Adrenal gland (tissue), 12 donors: ENCODE data around the gene FYN. TPM values are rescaled to one million over a fixed set of nuclear protein-coding genes. Genes with fewer than 3 reads are reported as not detected.

Source experiments
- DNase-seq, 7 donors: peaks; one replicate each; pipeline ENCODE4 v3.0.0-alpha.2; 2019 to 2020
- H3K27ac ChIP-seq, 5 donors: fragments of 200-600 bp; sonication (generic) in 4 of 5; 1 replicate in 3 of 5; 2 replicates in 2 of 5; pipeline versions ENCODE4 v1.5.1 to v1.8.0; 2016 to 2020; ENCODE audit warnings: mild to moderate bottlenecking in 1 of 5
- H3K27me3 ChIP-seq: fragments of 200-600 bp; 2 replicates; pipeline ENCODE4 v1.8.0; 2021
- H3K36me3 ChIP-seq, 2 donors: fragments of 200-600 bp; replicated peaks in 1 of 2; 1 replicate in 1 of 2; 2 replicates in 1 of 2; pipeline versions ENCODE4 v1.5.1 to v1.8.0; 2018 to 2022
- H3K4me1 ChIP-seq, 2 donors: fragments of 200-600 bp; replicated peaks in 1 of 2; 1 replicate in 1 of 2; 2 replicates in 1 of 2; pipeline versions ENCODE4 v1.5.1 to v1.8.0; 2018 to 2021
- H3K4me3 ChIP-seq, 4 donors: fragments of 200-600 bp; sonication (generic) in 3 of 4; one replicate each; pipeline ENCODE4 v1.5.1; 2016 to 2018
- H3K9me3 ChIP-seq, 3 donors: fragments of 200-600 bp; sonication (generic) in 1 of 3; replicated peaks in 1 of 3; 1 replicate in 2 of 3; 2 replicates in 1 of 3; pipeline versions ENCODE4 v1.5.1 to v1.8.0; 2016 to 2021
- CTCF ChIP-seq, 6 experiments: fragments of 450-650 bp in 4 of 6; fragments of 200-600 bp in 2 of 6; sonication (generic) in 1 of 6; IDR thresholded peaks; 1 replicate in 5 of 6; 2 replicates in 1 of 6; pipeline versions ENCODE4 v1.5.1 to v1.8.0; 2016 to 2021; ENCODE audit warnings: antibody characterized with exemption in 6 of 6, mild to moderate bottlenecking in 2 of 6, moderate library complexity in 1 of 6
- POLR2A ChIP-seq, 2 donors: fragments of 450-650 bp; IDR thresholded peaks; one replicate each; pipeline ENCODE4 v1.6.1; 2017; ENCODE audit warnings: antibody characterized with exemption in 2 of 2, mild to moderate bottlenecking in 2 of 2, moderate library complexity in 1 of 2
- WGBS, 4 donors: extraction: QIAGEN DNeasy Blood & Tissue Kit in 2 of 4; methylation state at CpG; one replicate each; pipeline versions ENCODE4 v1.1.5 to v1.1.7; 2013 to 2017; 5-methylcytosine and 5-hydroxymethylcytosine counted together
- intact Hi-C, 2 donors: fragments of 100-400 bp; cut with DNase I; formaldehyde crosslinking; loops; one replicate each; pipeline versions ENCODE4 v1.14.1 to v1.15.0; 2022 to 2023
- polyA plus RNA-seq, 3 donors: library from polyadenylated mRNA; stranded (reverse); fragments of 200-250 nt in 2 of 3; fragments of 350-450 nt in 1 of 3; fragmentation: Illumina TruSeq in 1 of 3; extraction: RNeasy Lipid Tissue Mini Kit (QIAGEN cat#74804) in 1 of 3; gene quantifications; one replicate each; pipeline ENCODE4 v1.2.3, GENCODE V29; 2013 to 2014
- total RNA-seq, 9 donors: library from RNA; depleted of rRNA in 4 of 9; stranded (reverse); fragments of >200 nt in 4 of 9; fragments of 120-200 nt in 1 of 9; fragmentation: NEBNext Ultra II Directional in 1 of 9; extraction: Animal tissue kit (Norgen Biotek cat#: 25700) in 1 of 9; gene quantifications; one replicate each; pipeline versions ENCODE4 v1.1.0 to v1.2.4, GENCODE V29; 2013 to 2023
- donor health status: healthy with polysubstance abuse.
- donor health status: Bipolar disorder and iron deficiency.
- donor health status: DM: yes; HTN: yes; CAD: no.
- donor health status: DM: no; HTN: no; CAD: no.
- donor health status: DM: no; HTN: no; CAD: no.
- donor health status: DM: yes; HTN: yes; CAD: no.

The FYN gene
- total and polyA plus RNA-seq, 12 donors, result 10.7 to 36.5 (median 19.8) TPM

- no peaks in the 10 kb centered on the region for H3K9me3 ChIP-seq
- intact Hi-C loops, result no loop called here
- no peak for DNase-seq
- no peaks in the 10 kb centered on the region for H3K36me3 ChIP-seq
- H3K4me3 ChIP-seq, result no peak overlapping the region
- TF ChIP-seq POLR2A (IDR thresholded peaks at IDR 0.05), result no peak
- no peak for TF ChIP-seq CTCF (IDR thresholded peaks at IDR 0.05)
- no peak overlapping the region for H3K27ac ChIP-seq
- 84 to 90% (median 88%) methylated on average over 3 of the region's 3 CpGs for WGBS, 4 donors
- H3K27me3 ChIP-seq, result no peaks in the 10 kb centered on the region
- no peaks in the 10 kb centered on the region for H3K4me1 ChIP-seq
These were observed 12.2 kb upstream of the FYN start for GRCh38 chr6:111885373-111886027.

GRCh38 chr6:111884068-111884467, 10.8 kb upstream of the FYN start:
- WGBS, 4 donors, result 86 to 90% (median 88%) methylated on average over 2 of the region's 2 CpGs
- Histone ChIP-seq H3K4me1 (no peaks in the 10 kb centered on the region), H3K27me3 (no peaks in the 10 kb centered on the region), H3K36me3 (no peaks in the 10 kb centered on the region), H3K9me3 (no peaks in the 10 kb centered on the region), H3K4me3 (no peak overlapping the region), H3K27ac (no peak overlapping the region)
- DNase-seq, result no peak
- intact Hi-C loops, result no loop called here
- no peak for TF ChIP-seq POLR2A (IDR thresholded peaks at IDR 0.05)
- TF ChIP-seq CTCF (IDR thresholded peaks at IDR 0.05), result no peak

- no peaks in the 10 kb centered on the region for H3K36me3 ChIP-seq
- H3K4me1 ChIP-seq, result no peaks in the 10 kb centered on the region
- H3K4me3 ChIP-seq, result no peak overlapping the region
- intact Hi-C loops, result no loop called here
- no peak overlapping the region for H3K27ac ChIP-seq
- TF ChIP-seq POLR2A (IDR thresholded peaks at IDR 0.05), result no peak
- WGBS, 4 donors, result 69 to 86% (median 82%) methylated on average over 2 of the region's 2 CpGs
- DNase-seq, result no peak
- H3K27me3 ChIP-seq, result peaks cover 7% of the 10 kb centered on the region
- H3K9me3 ChIP-seq, result no peaks in the 10 kb centered on the region
These were observed 7.1 kb upstream of the FYN start for GRCh38 chr6:111880181-111880888.

- Histone ChIP-seq H3K4me3 (no peak overlapping the region), H3K27ac (no peak overlapping the region), H3K4me1 (peaks cover 0 to 9% of the 10 kb centered on the region in 2 donors), H3K9me3 (no peaks in the 10 kb centered on the region), H3K36me3 (no peaks in the 10 kb centered on the region), H3K27me3 (peaks cover 19% of the 10 kb centered on the region)
- DNase-seq, result no peak
- TF ChIP-seq POLR2A (IDR thresholded peaks at IDR 0.05) (no peak), CTCF (IDR thresholded peaks at IDR 0.05) (no peak)
- 72 to 86% (median 82%) methylated on average over 4 of the region's 4 CpGs for WGBS, 4 donors
- intact Hi-C loops, result loop anchor here in 1 of 2 donors (10.0 kb wide), 1 partner anchor 161 kb away; no protein-coding TSS in a partner anchor
These were observed 2.5 kb upstream of the FYN start for GRCh38 chr6:111875741-111876140.
